H1 (cell line): Measurements from ENCODE around the gene PDE1C. TPM values are rescaled to one million over a fixed set of nuclear protein-coding genes. Genes with fewer than 3 reads are reported as not detected.

Experiments used
- BRCA1 ChIP-seq: IDR thresholded peaks from 2 replicates; pipeline ENCODE4 v1.6.1; 2012; ENCODE audit warnings: low read depth, low read length, improper control_type of control experiment
- CREB1 ChIP-seq: IDR thresholded peaks from 2 replicates; pipeline ENCODE4 v1.6.1; 2012; ENCODE audit warnings: inconsistent platforms
- GTF2F1 ChIP-seq: IDR thresholded peaks from 2 replicates; pipeline ENCODE4 v1.6.1; 2012; ENCODE audit warnings: low read depth, low read length, improper control_type of control experiment, borderline replicate concordance
- HDAC6 ChIP-seq: IDR thresholded peaks from one replicate; pipeline ENCODE4 v1.7.1; 2012; ENCODE audit warnings: low read depth, mild to moderate bottlenecking, inconsistent platforms, low read length, moderate library complexity
- SRF ChIP-seq: IDR thresholded peaks from 2 replicates; pipeline ENCODE4 v1.6.1; 2011; ENCODE audit warnings: mild to moderate bottlenecking, low read depth, low read length, moderate library complexity
- TCF12 ChIP-seq: IDR thresholded peaks from 2 replicates; pipeline ENCODE4 v1.6.1; 2011; ENCODE audit warnings: low read depth, mild to moderate bottlenecking, low read length
- polyA plus RNA-seq, 7 experiments: library from polyadenylated mRNA; depleted of rRNA in 3 of 7; stranded (reverse) in 5 of 7; unstranded in 2 of 7; fragments of >200 nt in 5 of 7; fragments of 200-250 nt in 2 of 7; gene quantifications; 1 replicate in 5 of 7; 2 replicates in 1 of 7; 4 replicates in 1 of 7; pipeline versions ENCODE4 v1.2.1 to v1.2.3, GENCODE V29; 2011 to 2013; ENCODE audit warnings: missing spikeins in 2 of 7, mixed read lengths in 2 of 7
- total RNA-seq: library from RNA; stranded (reverse); fragmentation: NEBNext Ultra II Directional; extraction: Animal tissue kit (Norgen Biotek cat#: 25700); gene quantifications from 2 replicates; pipeline ENCODE4 v1.2.1, GENCODE V29; 2021
- TF ChIP-seq, protein P1 (sequence below): IDR thresholded peaks from 2 replicates; pipeline ENCODE4 v1.6.1; 2012; ENCODE audit warnings: inconsistent platforms

The PDE1C gene
- total and polyA plus RNA-seq, 2 of the 8 experiments (the other 6 are each of a cell fraction or from before 2014, with no cell fraction given), result 0.11 to 1.1 TPM

DNA sequence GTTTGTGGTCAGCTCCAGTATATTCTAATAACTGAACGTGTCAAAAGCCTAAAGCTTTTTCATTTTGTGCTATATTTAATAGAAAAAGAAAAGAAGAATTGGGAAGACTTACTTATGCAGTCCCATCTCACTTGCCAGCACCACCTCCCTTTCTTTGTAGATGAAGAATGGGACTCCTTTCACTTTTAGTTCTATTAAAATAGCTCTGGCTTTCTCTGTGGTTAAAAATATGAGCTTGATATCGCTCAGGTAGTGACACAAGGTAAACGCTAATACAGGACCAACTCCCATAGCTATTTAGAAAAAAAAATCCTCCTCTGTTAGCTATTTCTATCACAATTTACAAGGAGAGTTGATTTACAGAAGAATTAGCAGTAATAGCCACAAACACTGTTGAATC, 176.8 kb downstream of the PDE1C start (continued):
- TF ChIP-seq CREB1 (no peak), GTF2F1 (no peak), TCF12 (no peak), SRF (no peak), HDAC6 (no peak), BRCA1 (no peak)
- TF ChIP-seq, protein P1, sequence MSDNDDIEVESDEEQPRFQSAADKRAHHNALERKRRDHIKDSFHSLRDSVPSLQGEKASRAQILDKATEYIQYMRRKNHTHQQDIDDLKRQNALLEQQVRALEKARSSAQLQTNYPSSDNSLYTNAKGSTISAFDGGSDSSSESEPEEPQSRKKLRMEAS, result no peak
